Peyer's patch (tissue), 4 donors: ENCODE data around the gene MMP24. TPM values are rescaled to one million over a fixed set of nuclear protein-coding genes. Genes with fewer than 3 reads are reported as not detected.

Experiments used
- DNase-seq, 3 donors: peaks; one replicate each; pipeline ENCODE4 v3.0.0-alpha.2; 2017 to 2019
- H3K27ac ChIP-seq, 4 donors: fragments of 200-600 bp; sonication (generic); one replicate each; pipeline ENCODE4 v1.5.1; 2016 to 2019
- H3K27me3 ChIP-seq, 2 donors: fragments of 200-600 bp; sonication (generic); one replicate each; pipeline ENCODE4 v1.5.1; 2019
- H3K36me3 ChIP-seq, 3 donors: fragments of 200-600 bp; sonication (generic); one replicate each; pipeline ENCODE4 v1.5.1; 2016 to 2019
- H3K4me1 ChIP-seq, 4 donors: fragments of 200-600 bp; sonication (generic); one replicate each; pipeline ENCODE4 v1.5.1; 2016 to 2019
- H3K4me3 ChIP-seq, 4 donors: fragments of 200-600 bp; sonication (generic); 1 replicate in 3 of 4; 2 replicates in 1 of 4; pipeline ENCODE4 v1.5.1; 2016 to 2019; ENCODE audit warnings: mild to moderate bottlenecking in 1 of 4
- H3K9me3 ChIP-seq, 4 donors: fragments of 200-600 bp; sonication (generic); one replicate each; pipeline ENCODE4 v1.5.1; 2016 to 2019; ENCODE audit warnings: mild to moderate bottlenecking in 1 of 4
- CTCF ChIP-seq, 6 experiments: fragments of 450-650 bp in 4 of 6; fragments of 200-600 bp in 2 of 6; sonication (generic) in 1 of 6; IDR thresholded peaks; one replicate each; pipeline ENCODE4 v1.5.1; 2017 to 2019; ENCODE audit warnings: antibody characterized with exemption in 6 of 6, mild to moderate bottlenecking in 3 of 6, moderate library complexity in 1 of 6
- POLR2A ChIP-seq, 2 donors: fragments of 450-650 bp; IDR thresholded peaks; one replicate each; pipeline ENCODE4 v1.5.1; 2017; ENCODE audit warnings: antibody characterized with exemption in 2 of 2, mild to moderate bottlenecking in 2 of 2, moderate library complexity in 2 of 2
- total RNA-seq, 4 donors: library from RNA; depleted of rRNA; stranded (reverse); fragments of >200 nt; gene quantifications; one replicate each; pipeline ENCODE4 v1.1.0, GENCODE V29; 2016

The MMP24 gene
- total RNA-seq, 4 donors from 2014 or later = 0.70 to 2.7 (median 1.3) TPM; not detected in 1

GRCh38 chr20:35226884-35227681 is 593 bp downstream of the MMP24 start:
- TF ChIP-seq POLR2A (IDR thresholded peaks at IDR 0.05) (no peak), CTCF (IDR thresholded peaks at IDR 0.05) (no peak)
- Histone ChIP-seq H3K27ac (no peak overlapping the region), H3K4me3 (peak overlapping the region in 3 of 4 donors; percentile 26 to 54 (median 30)), H3K4me1 (peaks cover 0 to 5% (median 0%) of the 10 kb centered on the region in 4 donors), H3K36me3 (no peaks in the 10 kb centered on the region), H3K27me3 (peaks cover 0 to 6% of the 10 kb centered on the region in 2 donors), H3K9me3 (no peaks in the 10 kb centered on the region)
- peak in 1 of 3 donors; percentile 59 for DNase-seq

GRCh38 chr20:35232575-35232974 is 6.1 kb downstream of the MMP24 start:
- Histone ChIP-seq H3K36me3 (no peaks in the 10 kb centered on the region), H3K27me3 (no peaks in the 10 kb centered on the region), H3K9me3 (no peaks in the 10 kb centered on the region), H3K27ac (no peak overlapping the region), H3K4me1 (no peaks in the 10 kb centered on the region), H3K4me3 (no peak overlapping the region)
- DNase-seq = no peak
- TF ChIP-seq POLR2A (IDR thresholded peaks at IDR 0.05) = no peak
- TF ChIP-seq CTCF (IDR thresholded peaks at IDR 0.05) = no peak

GRCh38 chr20:35235881-35236280 is 9.4 kb downstream of the MMP24 start:
- no peak for DNase-seq
- Histone ChIP-seq H3K4me3 (no peak overlapping the region), H3K36me3 (no peaks in the 10 kb centered on the region), H3K4me1 (no peaks in the 10 kb centered on the region), H3K27ac (no peak overlapping the region), H3K27me3 (no peaks in the 10 kb centered on the region), H3K9me3 (no peaks in the 10 kb centered on the region)
- TF ChIP-seq POLR2A (IDR thresholded peaks at IDR 0.05) = no peak
- TF ChIP-seq CTCF (IDR thresholded peaks at IDR 0.05) = no peak

- Histone ChIP-seq H3K4me3 (no peak overlapping the region), H3K27me3 (no peaks in the 10 kb centered on the region), H3K4me1 (no peaks in the 10 kb centered on the region), H3K9me3 (no peaks in the 10 kb centered on the region), H3K36me3 (no peaks in the 10 kb centered on the region), H3K27ac (no peak overlapping the region)
- DNase-seq = no peak
- no peak for TF ChIP-seq CTCF (IDR thresholded peaks at IDR 0.05)
- no peak for TF ChIP-seq POLR2A (IDR thresholded peaks at IDR 0.05)
These were observed 11.0 kb downstream of the MMP24 start for GRCh38 chr20:35237486-35237885.

- Histone ChIP-seq H3K27me3 (no peaks in the 10 kb centered on the region), H3K4me3 (no peak overlapping the region), H3K9me3 (no peaks in the 10 kb centered on the region), H3K4me1 (no peaks in the 10 kb centered on the region), H3K27ac (no peak overlapping the region), H3K36me3 (no peaks in the 10 kb centered on the region)
- no peak for DNase-seq
- TF ChIP-seq CTCF (IDR thresholded peaks at IDR 0.05) = no peak
- TF ChIP-seq POLR2A (IDR thresholded peaks at IDR 0.05) = no peak
These were observed 11.7 kb downstream of the MMP24 start for GRCh38 chr20:35238170-35238569.
